ENCODE measurements around the gene CAMK2N2.

CAMK2N2 gene

GRCh38 chr3:184234224-184234623 lies 27.1 kb downstream of the CAMK2N2 start:
- no peaks in the 10 kb centered on the region for H4K20me1 ChIP-seq (ENCODE audit: insufficient read depth, low read length)
- peaks cover 9% of the 10 kb centered on the region for H3K27me3 ChIP-seq (ENCODE audit: insufficient read depth, low read length)
- H3K4me2 ChIP-seq (ENCODE audit: low read length) = no peak overlapping the region
- H3K79me2 ChIP-seq (ENCODE audit: insufficient read depth, low read length) = no peaks in the 10 kb centered on the region
- no peaks in the 10 kb centered on the region for H3K9me3 ChIP-seq (ENCODE audit: low read length)
- no peak overlapping the region for H3K4me3 ChIP-seq (ENCODE audit: low read depth, low read length, poor library complexity, severe bottlenecking)
- no peaks in the 10 kb centered on the region for H3K9me2 ChIP-seq (ENCODE audit: low read depth, low read length)
- H3K9ac ChIP-seq (ENCODE audit: low read length) = no peak overlapping the region
- TF ChIP-seq CTCF (IDR thresholded peaks at IDR 0.05; ENCODE audit: low read length) (no peak), EZH2 (IDR thresholded peaks at IDR 0.05; ENCODE audit: borderline replicate concordance, low read length) (no peak)
- peaks cover 9% of the 10 kb centered on the region for H3K4me1 ChIP-seq (ENCODE audit: insufficient read depth, low read length, severe bottlenecking)
- no peaks in the 10 kb centered on the region for H3K36me3 ChIP-seq (ENCODE audit: insufficient read depth, low read length)
- no peak overlapping the region for H2AFZ ChIP-seq (ENCODE audit: low read length)
- no peaks in the 10 kb centered on the region for H3F3A ChIP-seq (ENCODE audit: insufficient read depth, low read length)
- H3K27ac ChIP-seq (ENCODE audit: low read depth, low read length, poor library complexity, severe bottlenecking) = no peak overlapping the region

- no peaks in the 10 kb centered on the region for H3K9me3 ChIP-seq (ENCODE audit: low read length)
- no peaks in the 10 kb centered on the region for H3K79me2 ChIP-seq (ENCODE audit: insufficient read depth, low read length)
- no peaks in the 10 kb centered on the region for H3F3A ChIP-seq (ENCODE audit: insufficient read depth, low read length)
- H3K4me3 ChIP-seq (ENCODE audit: low read depth, low read length, poor library complexity, severe bottlenecking) = no peak overlapping the region
- H2AFZ ChIP-seq (ENCODE audit: low read length) = no peak overlapping the region
- peaks cover 9% of the 10 kb centered on the region for H3K27me3 ChIP-seq (ENCODE audit: insufficient read depth, low read length)
- no peaks in the 10 kb centered on the region for H3K9me2 ChIP-seq (ENCODE audit: low read depth, low read length)
- no peaks in the 10 kb centered on the region for H3K36me3 ChIP-seq (ENCODE audit: insufficient read depth, low read length)
- no peak for TF ChIP-seq CTCF (IDR thresholded peaks at IDR 0.05; ENCODE audit: low read length)
- no peak for TF ChIP-seq EZH2 (IDR thresholded peaks at IDR 0.05; ENCODE audit: borderline replicate concordance, low read length)
- H3K4me2 ChIP-seq (ENCODE audit: low read length) = no peak overlapping the region
- H3K27ac ChIP-seq (ENCODE audit: low read depth, low read length, poor library complexity, severe bottlenecking) = no peak overlapping the region
- peaks cover 14% of the 10 kb centered on the region for H3K4me1 ChIP-seq (ENCODE audit: insufficient read depth, low read length, severe bottlenecking)
- H4K20me1 ChIP-seq (ENCODE audit: insufficient read depth, low read length) = no peaks in the 10 kb centered on the region
- no peak overlapping the region for H3K9ac ChIP-seq (ENCODE audit: low read length)
Measured at GRCh38 chr3:184233127-184233843, 28.1 kb downstream of the CAMK2N2 start.

GRCh38 chr3:184231671-184232070 lies 29.7 kb downstream of the CAMK2N2 start:
- Histone ChIP-seq H4K20me1 (ENCODE audit: insufficient read depth, low read length) (no peaks in the 10 kb centered on the region), H3K4me3 (ENCODE audit: low read depth, low read length, poor library complexity, severe bottlenecking) (no peak overlapping the region), H3K79me2 (ENCODE audit: insufficient read depth, low read length) (no peaks in the 10 kb centered on the region), H3K27ac (ENCODE audit: low read depth, low read length, poor library complexity, severe bottlenecking) (no peak overlapping the region), H3K9me2 (ENCODE audit: low read depth, low read length) (no peaks in the 10 kb centered on the region), H3K36me3 (ENCODE audit: insufficient read depth, low read length) (no peaks in the 10 kb centered on the region), H3K27me3 (ENCODE audit: insufficient read depth, low read length) (peaks cover 14% of the 10 kb centered on the region), H3K4me1 (ENCODE audit: insufficient read depth, low read length, severe bottlenecking) (peaks cover 14% of the 10 kb centered on the region), H3K9me3 (ENCODE audit: low read length) (no peaks in the 10 kb centered on the region), H2AFZ (ENCODE audit: low read length) (no peak overlapping the region), H3K9ac (ENCODE audit: low read length) (no peak overlapping the region), H3K4me2 (ENCODE audit: low read length) (no peak overlapping the region), H3F3A (ENCODE audit: insufficient read depth, low read length) (no peaks in the 10 kb centered on the region)
- no peak for TF ChIP-seq EZH2 (IDR thresholded peaks at IDR 0.05; ENCODE audit: borderline replicate concordance, low read length)
- no peak for TF ChIP-seq CTCF (IDR thresholded peaks at IDR 0.05; ENCODE audit: low read length)

Measured in OCI-LY1 (cell line).